Lower lobe of right lung (tissue), 2 donors: ENCODE measurements around the gene COL23A1. TPM values are rescaled to one million over a fixed set of nuclear protein-coding genes. Genes with fewer than 3 reads are reported as not detected.

Source experiments
- ATAC-seq, 2 donors: fragments of 200-7000 bp; cut with Tn5 transposase; one replicate each; pipeline ENCODE4 v1.9.1; 2020 to 2022; ENCODE audit warnings: mild to moderate bottlenecking in 2 of 2, moderate library complexity in 2 of 2
- DNase-seq: peaks from one replicate; pipeline ENCODE4 v3.0.0-alpha.2; 2020
- H3K27ac ChIP-seq: fragments of 200-600 bp; one replicate; pipeline ENCODE4 v1.8.0; 2022
- H3K27me3 ChIP-seq: fragments of 200-600 bp; one replicate; pipeline ENCODE4 v1.8.0; 2022; ENCODE audit warnings: low read depth
- H3K36me3 ChIP-seq: fragments of 200-600 bp; one replicate; pipeline ENCODE4 v1.8.0; 2022; ENCODE audit warnings: mild to moderate bottlenecking
- H3K4me1 ChIP-seq: fragments of 200-600 bp; one replicate; pipeline ENCODE4 v1.8.0; 2022
- H3K4me3 ChIP-seq: fragments of 200-600 bp; one replicate; pipeline ENCODE4 v1.8.0; 2022; ENCODE audit warnings: mild to moderate bottlenecking
- H3K9me3 ChIP-seq: fragments of 200-600 bp; one replicate; pipeline ENCODE4 v1.8.0; 2022
- CTCF ChIP-seq: fragments of 200-600 bp; IDR thresholded peaks from one replicate; pipeline ENCODE4 v1.8.0; 2022; ENCODE audit warnings: antibody characterized with exemption, mild to moderate bottlenecking
- intact Hi-C: fragments of 100-400 bp; cut with DNase I; formaldehyde crosslinking; loops from one replicate; pipeline ENCODE4 v1.11.0; 2022
- total RNA-seq: library from RNA; stranded (reverse); fragmentation: NEBNext Ultra II Directional; extraction: Animal tissue kit (Norgen Biotek cat#: 25700); gene quantifications from one replicate; pipeline ENCODE4 v1.2.1, GENCODE V29; 2021
- donor health status: DM: no; HTN: yes; CAD: no; lungs with severe emphysema.

Gene COL23A1
- total RNA-seq, 1 donor from 2014 or later, result 1.2 TPM

- Histone ChIP-seq H3K4me3 (no peak overlapping the region), H3K27ac (no peak overlapping the region), H3K36me3 (no peaks in the 10 kb centered on the region), H3K9me3 (no peaks in the 10 kb centered on the region), H3K4me1 (no peaks in the 10 kb centered on the region), H3K27me3 (no peaks in the 10 kb centered on the region)
- DNase-seq (no peak), ATAC-seq (no peak)
- TF ChIP-seq CTCF, result no peak
- intact Hi-C loops, result no loop called here
Observed at GRCh38 chr5:178496642-178497041, 93.6 kb downstream of the COL23A1 start.

GRCh38 chr5:178496214-178496613, 94.0 kb downstream of the COL23A1 start:
- H3K4me3 ChIP-seq, result no peak overlapping the region
- intact Hi-C loops, result no loop called here
- no peak overlapping the region for H3K27ac ChIP-seq
- no peaks in the 10 kb centered on the region for H3K27me3 ChIP-seq
- no peaks in the 10 kb centered on the region for H3K4me1 ChIP-seq
- DNase-seq (no peak), ATAC-seq (no peak)
- no peaks in the 10 kb centered on the region for H3K36me3 ChIP-seq
- H3K9me3 ChIP-seq, result no peaks in the 10 kb centered on the region
- no peak for TF ChIP-seq CTCF

GRCh38 chr5:178495706-178496105, 94.5 kb downstream of the COL23A1 start:
- DNase-seq (no peak), ATAC-seq (no peak)
- Histone ChIP-seq H3K27ac (no peak overlapping the region), H3K9me3 (no peaks in the 10 kb centered on the region), H3K27me3 (no peaks in the 10 kb centered on the region), H3K4me1 (no peaks in the 10 kb centered on the region), H3K4me3 (no peak overlapping the region), H3K36me3 (no peaks in the 10 kb centered on the region)
- TF ChIP-seq CTCF, result no peak
- intact Hi-C loops, result no loop called here

GRCh38 chr5:178492278-178492677, 97.9 kb downstream of the COL23A1 start:
- DNase-seq (no peak), ATAC-seq (no peak)
- Histone ChIP-seq H3K9me3 (no peaks in the 10 kb centered on the region), H3K27ac (no peak overlapping the region), H3K27me3 (no peaks in the 10 kb centered on the region), H3K4me1 (no peaks in the 10 kb centered on the region), H3K36me3 (no peaks in the 10 kb centered on the region), H3K4me3 (no peak overlapping the region)
- intact Hi-C loops, result no loop called here
- no peak for TF ChIP-seq CTCF

GRCh38 chr5:178490935-178491652, 99.1 kb downstream of the COL23A1 start:
- H3K36me3 ChIP-seq, result no peaks in the 10 kb centered on the region
- H3K4me1 ChIP-seq, result no peaks in the 10 kb centered on the region
- no peaks in the 10 kb centered on the region for H3K27me3 ChIP-seq
- intact Hi-C loops, result no loop called here
- H3K27ac ChIP-seq, result no peak overlapping the region
- no peak for DNase-seq
- peak in 1 of 2 donors; percentile 25 for ATAC-seq
- TF ChIP-seq CTCF, result no peak
- H3K9me3 ChIP-seq, result no peaks in the 10 kb centered on the region
- no peak overlapping the region for H3K4me3 ChIP-seq
